ENCODE measurements around the gene COX20. TPM values are rescaled to one million over a fixed set of nuclear protein-coding genes. Genes with fewer than 3 reads are reported as not detected.

The COX20 gene
- total and polyA plus RNA-seq, 5 donors from 2014 or later, result 25.8 to 42.2 (median 32.9) TPM

GRCh38 chr1:244868484-244869363 is 33.3 kb downstream of the COX20 start:
- H3K36me3 ChIP-seq (ENCODE audit: control insufficient read depth, insufficient read depth, low read length), result no peaks in the 10 kb centered on the region
- Mint-ChIP-seq H3K27ac (no peak overlapping the region), H3K9me3 (peaks cover 0 to 6% (median 0%) of the 10 kb centered on the region in 7 donors), H3K36me3 (no peaks in the 10 kb centered on the region), H3K27me3 (peaks cover 11% of the 10 kb centered on the region), H3K4me3 (no peak overlapping the region), H3K4me1 (peaks cover 0 to 19% (median 12%) of the 10 kb centered on the region in 4 donors)
- ATAC-seq (ENCODE audit: low read depth in 2 of 2), result no peak
- H3K4me1 ChIP-seq (ENCODE audit: control insufficient read depth, insufficient read depth, low read length, poor library complexity, severe bottlenecking), result peaks cover 8% of the 10 kb centered on the region
- DNase-seq, result no peak
- no peaks in the 10 kb centered on the region for H3K9me3 ChIP-seq (ENCODE audit: control insufficient read depth in 2 of 2, low read length in 2 of 2)
- H3K27me3 ChIP-seq (ENCODE audit: control insufficient read depth, insufficient read depth, low read length), result no peaks in the 10 kb centered on the region
- H3K4me3 ChIP-seq (ENCODE audit: low read depth, low read length), result no peak overlapping the region
- no peak overlapping the region for H3K27ac ChIP-seq (ENCODE audit: insufficient read depth, low read length, poor library complexity, severe bottlenecking)

- Mint-ChIP-seq H3K4me1 (peaks cover 0 to 19% (median 12%) of the 10 kb centered on the region in 4 donors), H3K9me3 (peaks cover 0 to 2% (median 0%) of the 10 kb centered on the region in 7 donors), H3K27ac (no peak overlapping the region), H3K36me3 (no peaks in the 10 kb centered on the region), H3K4me3 (no peak overlapping the region), H3K27me3 (peaks cover 4% of the 10 kb centered on the region)
- no peaks in the 10 kb centered on the region for H3K9me3 ChIP-seq (ENCODE audit: control insufficient read depth in 2 of 2, low read length in 2 of 2)
- no peak overlapping the region for H3K4me3 ChIP-seq (ENCODE audit: low read depth, low read length)
- no peak overlapping the region for H3K27ac ChIP-seq (ENCODE audit: insufficient read depth, low read length, poor library complexity, severe bottlenecking)
- H3K27me3 ChIP-seq (ENCODE audit: control insufficient read depth, insufficient read depth, low read length), result no peaks in the 10 kb centered on the region
- H3K36me3 ChIP-seq (ENCODE audit: control insufficient read depth, insufficient read depth, low read length), result no peaks in the 10 kb centered on the region
- no peak for DNase-seq
- H3K4me1 ChIP-seq (ENCODE audit: control insufficient read depth, insufficient read depth, low read length, poor library complexity, severe bottlenecking), result peaks cover 8% of the 10 kb centered on the region
- no peak for ATAC-seq (ENCODE audit: low read depth in 2 of 2)
Measured at GRCh38 chr1:244869364-244869827, 33.9 kb downstream of the COX20 start.

DNA sequence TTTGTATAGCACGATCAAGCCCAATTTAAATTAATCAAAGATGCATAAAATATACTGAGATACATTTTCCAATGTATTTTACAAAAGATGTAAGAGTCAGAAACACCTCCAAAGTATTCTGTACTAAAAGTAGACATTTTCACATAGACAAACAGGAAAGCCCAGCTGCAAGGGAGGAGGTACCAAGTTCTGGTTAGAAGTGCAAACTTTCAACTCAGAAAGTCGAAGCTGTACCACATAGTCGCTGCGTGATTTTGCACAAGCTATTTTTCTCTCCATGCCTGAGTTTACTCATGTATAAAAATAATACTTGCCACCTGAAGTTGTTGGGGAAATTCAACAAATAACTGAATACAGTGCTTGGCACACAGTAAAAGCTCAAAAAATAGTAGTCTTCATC is 34.5 kb downstream of the COX20 start:
- Histone ChIP-seq H3K27me3 (ENCODE audit: control insufficient read depth, insufficient read depth, low read length) (no peaks in the 10 kb centered on the region), H3K36me3 (ENCODE audit: control insufficient read depth, insufficient read depth, low read length) (no peaks in the 10 kb centered on the region), H3K27ac (ENCODE audit: insufficient read depth, low read length, poor library complexity, severe bottlenecking) (no peak overlapping the region), H3K4me3 (ENCODE audit: low read depth, low read length) (no peak overlapping the region), H3K4me1 (ENCODE audit: control insufficient read depth, insufficient read depth, low read length, poor library complexity, severe bottlenecking) (peaks cover 6% of the 10 kb centered on the region), H3K9me3 (ENCODE audit: control insufficient read depth in 2 of 2, low read length in 2 of 2) (no peaks in the 10 kb centered on the region)
- H3K27ac Mint-ChIP-seq, result no peak overlapping the region
- peaks cover 0 to 16% (median 11%) of the 10 kb centered on the region in 4 donors for H3K4me1 Mint-ChIP-seq
- no peak for DNase-seq
- H3K4me3 Mint-ChIP-seq, result no peak overlapping the region
- H3K36me3 Mint-ChIP-seq, result no peaks in the 10 kb centered on the region
- no peaks in the 10 kb centered on the region for H3K27me3 Mint-ChIP-seq
- no peaks in the 10 kb centered on the region for H3K9me3 Mint-ChIP-seq
- ATAC-seq (ENCODE audit: low read depth in 2 of 2), result no peak

DNA sequence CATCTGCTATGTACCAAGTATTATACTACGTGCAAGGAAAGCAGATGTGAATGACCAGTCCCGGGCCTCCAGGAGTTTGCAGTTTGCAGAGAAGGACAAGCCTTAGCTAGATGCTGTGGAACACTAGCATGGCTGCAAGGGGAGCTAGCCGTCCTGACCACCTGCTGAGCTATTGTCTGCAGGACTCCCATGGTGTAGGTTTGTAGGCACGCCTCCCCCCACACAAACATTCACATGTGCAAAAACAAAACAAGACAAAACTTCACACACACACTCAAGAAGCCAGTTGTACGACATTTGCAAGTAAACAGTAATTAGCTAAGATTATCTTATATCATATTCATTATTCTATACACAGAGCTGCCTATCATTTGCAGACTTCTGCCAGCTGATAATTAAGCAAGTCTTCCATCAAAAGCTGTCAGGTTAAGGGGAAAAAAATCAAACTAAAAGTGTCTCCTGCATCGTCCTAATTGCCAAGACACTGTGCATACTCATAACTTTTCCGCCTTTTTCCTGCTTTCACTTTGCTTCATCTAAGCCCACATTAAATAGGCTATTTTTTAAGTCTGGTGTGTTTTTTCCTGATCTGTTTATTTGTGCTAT is 39.6 kb downstream of the COX20 start:
- no peak overlapping the region for H3K4me3 ChIP-seq (ENCODE audit: low read depth, low read length)
- Mint-ChIP-seq H3K36me3 (no peaks in the 10 kb centered on the region), H3K4me1 (no peaks in the 10 kb centered on the region), H3K27ac (no peak overlapping the region), H3K4me3 (no peak overlapping the region), H3K27me3 (peaks cover 4% of the 10 kb centered on the region), H3K9me3 (no peaks in the 10 kb centered on the region)
- DNase-seq, result no peak
- H3K27ac ChIP-seq (ENCODE audit: insufficient read depth, low read length, poor library complexity, severe bottlenecking), result no peak overlapping the region
- H3K27me3 ChIP-seq (ENCODE audit: control insufficient read depth, insufficient read depth, low read length), result no peaks in the 10 kb centered on the region
- H3K36me3 ChIP-seq (ENCODE audit: control insufficient read depth, insufficient read depth, low read length), result no peaks in the 10 kb centered on the region
- no peaks in the 10 kb centered on the region for H3K4me1 ChIP-seq (ENCODE audit: control insufficient read depth, insufficient read depth, low read length, poor library complexity, severe bottlenecking)
- no peaks in the 10 kb centered on the region for H3K9me3 ChIP-seq (ENCODE audit: control insufficient read depth in 2 of 2, low read length in 2 of 2)
- ATAC-seq (ENCODE audit: low read depth in 2 of 2), result no peak

DNA sequence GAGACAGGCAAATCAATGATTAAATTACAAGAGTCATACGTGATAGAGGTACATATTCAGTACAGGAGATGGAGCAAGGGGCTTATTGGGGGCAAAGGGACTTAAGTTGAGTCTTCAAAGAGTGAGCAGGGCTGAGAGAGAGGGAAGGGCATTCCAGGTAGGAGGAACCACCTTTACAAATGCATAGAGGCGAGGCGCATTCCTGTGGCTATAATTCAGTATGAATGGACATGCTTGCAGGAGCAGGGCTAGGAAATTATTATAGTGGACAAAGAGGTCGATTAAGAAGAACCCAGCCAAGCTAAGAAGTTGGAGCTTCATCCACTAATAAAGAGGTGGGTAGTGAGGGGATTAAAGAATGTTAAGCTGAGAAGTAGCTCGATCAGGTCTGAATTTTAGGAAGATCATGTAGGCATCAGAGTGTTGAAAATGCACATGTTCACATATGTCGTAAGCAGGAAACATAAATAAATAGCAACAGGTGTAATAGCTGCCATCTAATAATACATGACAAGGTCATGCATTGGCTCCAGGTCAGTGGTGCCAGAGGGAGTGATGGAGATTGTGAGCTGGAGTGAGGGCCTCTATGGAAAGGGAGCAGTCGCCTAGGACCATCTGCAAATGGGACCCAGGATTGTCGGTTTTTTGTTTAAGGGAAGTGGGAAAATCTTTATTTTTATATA is 40.9 kb downstream of the COX20 start:
- Histone ChIP-seq H3K9me3 (ENCODE audit: control insufficient read depth in 2 of 2, low read length in 2 of 2) (no peaks in the 10 kb centered on the region), H3K27me3 (ENCODE audit: control insufficient read depth, insufficient read depth, low read length) (no peaks in the 10 kb centered on the region), H3K4me3 (ENCODE audit: low read depth, low read length) (no peak overlapping the region), H3K36me3 (ENCODE audit: control insufficient read depth, insufficient read depth, low read length) (no peaks in the 10 kb centered on the region), H3K4me1 (ENCODE audit: control insufficient read depth, insufficient read depth, low read length, poor library complexity, severe bottlenecking) (no peaks in the 10 kb centered on the region), H3K27ac (ENCODE audit: insufficient read depth, low read length, poor library complexity, severe bottlenecking) (no peak overlapping the region)
- Mint-ChIP-seq H3K36me3 (no peaks in the 10 kb centered on the region), H3K4me3 (no peak overlapping the region), H3K9me3 (no peaks in the 10 kb centered on the region), H3K27me3 (peaks cover 4% of the 10 kb centered on the region), H3K27ac (no peak overlapping the region), H3K4me1 (no peaks in the 10 kb centered on the region)
- no peak for ATAC-seq (ENCODE audit: low read depth in 2 of 2)
- DNase-seq, result no peak

DNA sequence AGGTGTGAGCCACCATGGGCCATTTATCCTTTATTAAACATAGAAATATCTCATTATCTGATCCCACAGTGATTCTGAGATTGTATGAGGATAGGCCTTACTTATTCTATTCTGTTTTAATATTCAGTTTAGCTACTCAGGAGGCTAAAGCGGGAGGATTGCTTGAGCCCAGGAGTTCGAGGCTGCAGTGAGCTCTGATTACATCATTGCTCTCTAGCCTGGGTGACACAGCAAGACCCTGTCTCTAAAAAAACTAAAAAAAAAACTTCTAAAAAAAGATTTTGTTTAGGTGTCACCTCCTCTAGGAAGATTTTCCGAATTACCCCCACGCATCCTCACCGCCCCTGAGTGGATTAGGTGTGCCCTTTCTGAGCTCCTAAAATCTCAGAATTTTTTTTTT is 43.2 kb downstream of the COX20 start:
- no peaks in the 10 kb centered on the region for H3K36me3 Mint-ChIP-seq

GRCh38 chr1:244881552-244882280 is 46.3 kb downstream of the COX20 start:
- no peaks in the 10 kb centered on the region for H3K9me3 ChIP-seq (ENCODE audit: control insufficient read depth in 2 of 2, low read length in 2 of 2)
- Mint-ChIP-seq H3K9me3 (no peaks in the 10 kb centered on the region), H3K4me1 (no peaks in the 10 kb centered on the region), H3K27ac (no peak overlapping the region), H3K27me3 (peaks cover 13% of the 10 kb centered on the region), H3K4me3 (no peak overlapping the region), H3K36me3 (no peaks in the 10 kb centered on the region)
- no peak overlapping the region for H3K27ac ChIP-seq (ENCODE audit: insufficient read depth, low read length, poor library complexity, severe bottlenecking)
- H3K4me3 ChIP-seq (ENCODE audit: low read depth, low read length), result no peak overlapping the region
- H3K4me1 ChIP-seq (ENCODE audit: control insufficient read depth, insufficient read depth, low read length, poor library complexity, severe bottlenecking), result no peaks in the 10 kb centered on the region
- DNase-seq (no peak), ATAC-seq (ENCODE audit: low read depth in 2 of 2) (no peak)
- no peaks in the 10 kb centered on the region for H3K27me3 ChIP-seq (ENCODE audit: control insufficient read depth, insufficient read depth, low read length)
- no peaks in the 10 kb centered on the region for H3K36me3 ChIP-seq (ENCODE audit: control insufficient read depth, insufficient read depth, low read length)

More for the DNA sequence above, 43.2 kb downstream of the COX20 start:
- no peaks in the 10 kb centered on the region for H3K9me3 ChIP-seq (ENCODE audit: control insufficient read depth in 2 of 2, low read length in 2 of 2)
- no peaks in the 10 kb centered on the region for H3K27me3 ChIP-seq (ENCODE audit: control insufficient read depth, insufficient read depth, low read length)
- no peak overlapping the region for H3K27ac Mint-ChIP-seq
- no peak overlapping the region for H3K27ac ChIP-seq (ENCODE audit: insufficient read depth, low read length, poor library complexity, severe bottlenecking)
- no peak for DNase-seq
- peaks cover 9% of the 10 kb centered on the region for H3K27me3 Mint-ChIP-seq
- no peak overlapping the region for H3K4me3 ChIP-seq (ENCODE audit: low read depth, low read length)
- no peak for ATAC-seq (ENCODE audit: low read depth in 2 of 2)
- H3K4me1 Mint-ChIP-seq, result no peaks in the 10 kb centered on the region
- H3K9me3 Mint-ChIP-seq, result no peaks in the 10 kb centered on the region
- H3K36me3 ChIP-seq (ENCODE audit: control insufficient read depth, insufficient read depth, low read length), result no peaks in the 10 kb centered on the region
- no peak overlapping the region for H3K4me3 Mint-ChIP-seq
- H3K4me1 ChIP-seq (ENCODE audit: control insufficient read depth, insufficient read depth, low read length, poor library complexity, severe bottlenecking), result no peaks in the 10 kb centered on the region
